GM12878 (cell line): ENCODE measurements around the gene TRPM3. TPM values are rescaled to one million over a fixed set of nuclear protein-coding genes. Genes with fewer than 3 reads are reported as not detected.

Source experiments
- ATAC-seq: fragments of 200-7000 bp; cut with Tn5 transposase; 3 replicates; pipeline ENCODE4 v1.9.1; 2020; ENCODE audit warnings: mild to moderate bottlenecking, moderate library complexity
- BruUV-seq: library from RNA; stranded (reverse); fragments of 400-500 nt; replicated peaks from 2 replicates; lab custom pipeline; 2021; lab: Mats Ljungman, UMichigan
- CTCF ChIA-PET: fragments of 300-600 bp; sonication (Branson Sonifier 250); formaldehyde crosslinking; extraction: SDS; loops from one replicate; lab custom pipeline; 2021; ENCODE audit warnings: inconsistent platforms; lab: Yijun Ruan, JAX
- POLR2A ChIA-PET: fragments of 350-600 bp; formaldehyde crosslinking; extraction: SDS; loops from one replicate; lab custom pipeline; 2021; ENCODE audit warnings: inconsistent platforms; lab: Charles Lee
- RAD21 ChIA-PET: fragments of 300-600 bp; sonication (Branson Sonifier 250); formaldehyde crosslinking; loops from one replicate; lab custom pipeline; 2023; ENCODE audit warnings: antibody characterized with exemption; ENCODE audit not compliant: unreplicated experiment; lab: Charles Lee
- SMC1A ChIA-PET: fragments of 300-600 bp; sonication (Branson Sonifier 250); formaldehyde crosslinking; loops from one replicate; lab custom pipeline; 2023; ENCODE audit not compliant: unreplicated experiment, uncharacterized antibody; lab: Charles Lee
- DNase-seq: peaks from one replicate; pipeline ENCODE4 v3.0.0-alpha.2; 2011; ENCODE audit warnings: low read depth, low spot score
- FAIRE-seq: peaks from 3 replicates; lab custom pipeline; 2011; peaks lifted over from hg19 to GRCh38; lab: Jason Lieb, UNC
- H2AFZ ChIP-seq: 2 replicates; pipeline ENCODE4 v1.6.0; 2011; ENCODE audit warnings: low read depth, low read length, control low read depth; ENCODE audit not compliant: control insufficient read depth
- H3K27ac ChIP-seq: 2 replicates; pipeline ENCODE4 v1.5.1; 2011; ENCODE audit warnings: control low read depth; ENCODE audit not compliant: control insufficient read depth, insufficient read depth
- H3K27me3 ChIP-seq, 2 experiments: replicated peaks in 1 of 2; 2 replicates each; pipeline versions ENCODE4 v1.6.0 to v1.6.1; 2011; ENCODE audit warnings: low read length in 1 of 2; ENCODE audit not compliant: control insufficient read depth in 2 of 2, insufficient read depth in 2 of 2
- H3K36me3 ChIP-seq, 2 experiments: 2 replicates each; pipeline ENCODE4 v1.5.1; 2011; ENCODE audit warnings: low read length in 1 of 2; ENCODE audit not compliant: control insufficient read depth in 2 of 2, insufficient read depth in 2 of 2
- H3K4me1 ChIP-seq: 2 replicates; pipeline ENCODE4 v1.6.1; 2011; ENCODE audit warnings: mild to moderate bottlenecking, low read length, moderate library complexity, mixed read lengths; ENCODE audit not compliant: control insufficient read depth, insufficient read depth
- H3K4me2 ChIP-seq: 2 replicates; pipeline ENCODE4 v1.6.0; 2011; ENCODE audit warnings: control low read depth; ENCODE audit not compliant: control insufficient read depth, insufficient read depth
- H3K4me3 ChIP-seq: fragments of 200-600 bp; sonication (generic); 2 replicates; pipeline ENCODE4 v1.5.1; 2016
- H3K79me2 ChIP-seq: 2 replicates; pipeline ENCODE4 v1.6.0; 2011; ENCODE audit warnings: low read length; ENCODE audit not compliant: control insufficient read depth, insufficient read depth
- H3K9ac ChIP-seq: 2 replicates; pipeline ENCODE4 v1.8.0; 2011; ENCODE audit warnings: low read length, control low read depth, mixed read lengths; ENCODE audit not compliant: control insufficient read depth, insufficient read depth
- H3K9me3 ChIP-seq: replicated peaks from 3 replicates; pipeline ENCODE4 v1.5.1; 2011; ENCODE audit warnings: mild to moderate bottlenecking, low read length; ENCODE audit not compliant: control insufficient read depth, insufficient read depth
- H4K20me1 ChIP-seq: 2 replicates; pipeline ENCODE4 v1.6.0; 2011; ENCODE audit not compliant: control insufficient read depth, insufficient read depth
- ATF7 ChIP-seq: fragments of 450-650 bp; IDR thresholded peaks from 2 replicates; pipeline ENCODE4 v1.6.1; 2016; ENCODE audit warnings: low read depth, mild to moderate bottlenecking
- BHLHE40 ChIP-seq, 2 experiments: fragments of 450-650 bp in 1 of 2; IDR thresholded peaks; 2 replicates each; pipeline ENCODE4 v1.6.1; 2011 to 2017; ENCODE audit warnings: low read depth in 2 of 2, borderline replicate concordance in 1 of 2, improper control_type of control experiment in 1 of 2, low read length in 1 of 2, mild to moderate bottlenecking in 1 of 2
- CBX5 ChIP-seq: sonication (generic); IDR thresholded peaks from 2 replicates; pipeline ENCODE4 v1.6.1; 2016; ENCODE audit warnings: low read depth, moderate library complexity, mild to moderate bottlenecking, inconsistent platforms
- CREB1 ChIP-seq: IDR thresholded peaks from 2 replicates; pipeline ENCODE4 v1.6.1; 2012; ENCODE audit warnings: low read depth, mild to moderate bottlenecking, inconsistent platforms
- FOS ChIP-seq: IDR thresholded peaks from 3 replicates; pipeline ENCODE4 v1.6.1; 2011; ENCODE audit warnings: borderline replicate concordance; ENCODE audit not compliant: insufficient read length; ENCODE audit errors: extremely low read depth
- HCFC1 ChIP-seq: fragments of 150-350 bp; IDR thresholded peaks from 2 replicates; pipeline ENCODE4 v1.6.1; 2014; ENCODE audit warnings: low read length
- HDAC6 ChIP-seq: fragments of 200-600 bp; sonication (generic); IDR thresholded peaks from one replicate; pipeline ENCODE4 v1.8.0; 2017; ENCODE audit warnings: antibody characterized with exemption; ENCODE audit not compliant: unreplicated experiment
- NBN ChIP-seq: fragments of 450-650 bp; IDR thresholded peaks from 2 replicates; pipeline ENCODE4 v1.6.1; 2016
- NFYA ChIP-seq: IDR thresholded peaks from 2 replicates; pipeline ENCODE4 v1.6.1; 2011; ENCODE audit warnings: low read depth, mild to moderate bottlenecking, low read length, improper control_type of control experiment, borderline replicate concordance
- PAX5 ChIP-seq: IDR thresholded peaks from 2 replicates; pipeline ENCODE4 v1.6.1; 2011; ENCODE audit warnings: low read depth, low read length, borderline replicate concordance
- RUNX3 ChIP-seq: IDR thresholded peaks from 2 replicates; pipeline ENCODE4 v1.6.1; 2012; ENCODE audit warnings: low read length, inconsistent platforms
- SMARCA5 ChIP-seq: fragments of 450-650 bp; IDR thresholded peaks from 2 replicates; pipeline ENCODE4 v1.6.1; 2017; ENCODE audit warnings: mild to moderate bottlenecking
- SREBF2 ChIP-seq: IDR thresholded peaks from 2 replicates; pipeline ENCODE4 v1.6.1; 2012; ENCODE audit warnings: mild to moderate bottlenecking, low read length
- SRF ChIP-seq, 2 experiments: IDR thresholded peaks; 2 replicates each; pipeline ENCODE4 v1.6.1; 2011; ENCODE audit warnings: low read depth in 2 of 2, low read length in 2 of 2, mild to moderate bottlenecking in 1 of 2, moderate library complexity in 1 of 2
- TCF3 ChIP-seq: IDR thresholded peaks from 2 replicates; pipeline ENCODE4 v1.6.1; 2012; ENCODE audit warnings: low read depth, mild to moderate bottlenecking, low read length, borderline replicate concordance; ENCODE audit not compliant: insufficient read depth
- USF1 ChIP-seq: IDR thresholded peaks from 2 replicates; pipeline ENCODE4 v1.6.1; 2011; ENCODE audit warnings: borderline replicate concordance, low read depth, mild to moderate bottlenecking, moderate library complexity, mixed read lengths, low read length; ENCODE audit not compliant: insufficient read depth; ENCODE audit errors: extremely low read length
- YBX1 ChIP-seq: fragments of 450-650 bp; IDR thresholded peaks from 2 replicates; pipeline ENCODE4 v1.6.1; 2016; ENCODE audit warnings: antibody characterized with exemption
- WGBS: methylation state at CpG from one replicate; pipeline ENCODE4 v1.1.6; 2016; ENCODE audit warnings: low lambda C conversion rate; ENCODE audit not compliant: insufficient replicate concordance, insufficient coverage; ENCODE audit errors: missing lambda C conversion rate; 5-methylcytosine and 5-hydroxymethylcytosine counted together
- in situ Hi-C: fragments of 300-500 bp; cut with MboI; formaldehyde crosslinking; loops from 9 replicates; pipeline ENCODE4 v1.14.3; 2018; ENCODE audit warnings: mixed read lengths
- intact Hi-C: fragments of 100-400 bp; cut with micrococcal nuclease; formaldehyde crosslinking; loops from one replicate; pipeline ENCODE4 v1.14.2; 2022; ENCODE audit not compliant: unreplicated experiment
- polyA plus RNA-seq, 11 experiments: library from polyadenylated mRNA; depleted of rRNA in 4 of 11; unstranded in 6 of 11; stranded (reverse) in 5 of 11; fragments of >200 nt; fragmentation: Nextera tagmentation in 4 of 11; fragmentation: Illumina TruSeq in 1 of 11; extraction: Ambion mirVana in 4 of 11; extraction: Trizol in 1 of 11; gene quantifications; 1 replicate in 1 of 11; 2 replicates in 10 of 11; pipeline versions ENCODE4 v1.2.1 to v1.2.3, GENCODE V29; 2011 to 2016; ENCODE audit warnings: inconsistent platforms in 2 of 11, missing spikeins in 2 of 11, low read depth in 1 of 11
- total RNA-seq, 4 experiments: library from RNA; depleted of rRNA in 3 of 4; stranded (reverse); fragments of >200 nt in 3 of 4; fragmentation: Illumina TruSeq in 1 of 4; extraction: Trizol in 1 of 4; gene quantifications; 2 replicates each; pipeline versions ENCODE4 v1.2.1 to v1.2.3, GENCODE V29; 2013 to 2021
- TF ChIP-seq, protein P1 (sequence below): fragments of 450-650 bp; IDR thresholded peaks from 2 replicates; pipeline ENCODE4 v1.6.1; 2017; ENCODE audit warnings: antibody characterized with exemption, mild to moderate bottlenecking, moderate library complexity
- TF ChIP-seq, protein P2 (sequence below): fragments of 450-650 bp; IDR thresholded peaks from 2 replicates; pipeline ENCODE4 v1.6.1; 2017; ENCODE audit warnings: mild to moderate bottlenecking

The TRPM3 gene
- total and polyA plus RNA-seq, 10 of the 15 experiments (the other 5 are each of a cell fraction or from before 2014, with no cell fraction given) = not detected

GRCh38 chr9:70940605-70941004, 180.8 kb downstream of the TRPM3 start:
- no TSS peak for BruUV-seq
- 19% methylated on average over 2 of the region's 2 CpGs for WGBS
- DNase-seq (no peak), ATAC-seq (no peak), FAIRE-seq (no peak)
- Histone ChIP-seq H3K27me3 (peaks cover 0 to 3% of the 10 kb centered on the region in 2 experiments; a peak in 1 of 4 replicates), H3K9ac (no peak overlapping the region), H3K36me3 (no peaks in the 10 kb centered on the region), H3K4me2 (no peak overlapping the region), H3K4me1 (no peaks in the 10 kb centered on the region), H4K20me1 (no peaks in the 10 kb centered on the region), H3K79me2 (no peaks in the 10 kb centered on the region), H3K27ac (no peak overlapping the region), H3K4me3 (no peak overlapping the region), H3K9me3 (no peaks in the 10 kb centered on the region), H2AFZ (no peak overlapping the region)
- POLR2A ChIA-PET = no interaction called here
- CTCF ChIA-PET = interaction anchor here (1.6 kb wide), 1 partner anchor 14 kb away, joined by 3 read pairs; no protein-coding TSS in a partner anchor
- intact Hi-C loops (no loop called here), in situ Hi-C loops (no loop called here)
- RAD21 ChIA-PET = no interaction called here
- SMC1A ChIA-PET = no interaction called here
- no peak for TF ChIP-seq HCFC1
- no peak for TF ChIP-seq SREBF2
- no peak for TF ChIP-seq RUNX3
- no peak for TF ChIP-seq PAX5
- no peak for TF ChIP-seq FOS
- TF ChIP-seq NFYA = no peak
- no peak for TF ChIP-seq CREB1
- no peak for TF ChIP-seq CBX5
- no peak for TF ChIP-seq SRF (IDR thresholded peaks at IDR 0.05; ENCODE audit: low read depth in 2 of 2, low read length in 2 of 2)
- no peak for TF ChIP-seq BHLHE40 (IDR thresholded peaks at IDR 0.05; ENCODE audit: borderline replicate concordance in 1 of 2, low read depth in 2 of 2, low read length in 1 of 2)
- no peak for TF ChIP-seq YBX1
- TF ChIP-seq, protein P1, sequence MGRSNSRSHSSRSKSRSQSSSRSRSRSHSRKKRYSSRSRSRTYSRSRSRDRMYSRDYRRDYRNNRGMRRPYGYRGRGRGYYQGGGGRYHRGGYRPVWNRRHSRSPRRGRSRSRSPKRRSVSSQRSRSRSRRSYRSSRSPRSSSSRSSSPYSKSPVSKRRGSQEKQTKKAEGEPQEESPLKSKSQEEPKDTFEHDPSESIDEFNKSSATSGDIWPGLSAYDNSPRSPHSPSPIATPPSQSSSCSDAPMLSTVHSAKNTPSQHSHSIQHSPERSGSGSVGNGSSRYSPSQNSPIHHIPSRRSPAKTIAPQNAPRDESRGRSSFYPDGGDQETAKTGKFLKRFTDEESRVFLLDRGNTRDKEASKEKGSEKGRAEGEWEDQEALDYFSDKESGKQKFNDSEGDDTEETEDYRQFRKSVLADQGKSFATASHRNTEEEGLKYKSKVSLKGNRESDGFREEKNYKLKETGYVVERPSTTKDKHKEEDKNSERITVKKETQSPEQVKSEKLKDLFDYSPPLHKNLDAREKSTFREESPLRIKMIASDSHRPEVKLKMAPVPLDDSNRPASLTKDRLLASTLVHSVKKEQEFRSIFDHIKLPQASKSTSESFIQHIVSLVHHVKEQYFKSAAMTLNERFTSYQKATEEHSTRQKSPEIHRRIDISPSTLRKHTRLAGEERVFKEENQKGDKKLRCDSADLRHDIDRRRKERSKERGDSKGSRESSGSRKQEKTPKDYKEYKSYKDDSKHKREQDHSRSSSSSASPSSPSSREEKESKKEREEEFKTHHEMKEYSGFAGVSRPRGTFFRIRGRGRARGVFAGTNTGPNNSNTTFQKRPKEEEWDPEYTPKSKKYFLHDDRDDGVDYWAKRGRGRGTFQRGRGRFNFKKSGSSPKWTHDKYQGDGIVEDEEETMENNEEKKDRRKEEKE = no peak
- TF ChIP-seq HDAC6 = no peak
- TF ChIP-seq ATF7 = no peak
- no peak for TF ChIP-seq SMARCA5
- no peak for TF ChIP-seq TCF3
- TF ChIP-seq, protein P2, sequence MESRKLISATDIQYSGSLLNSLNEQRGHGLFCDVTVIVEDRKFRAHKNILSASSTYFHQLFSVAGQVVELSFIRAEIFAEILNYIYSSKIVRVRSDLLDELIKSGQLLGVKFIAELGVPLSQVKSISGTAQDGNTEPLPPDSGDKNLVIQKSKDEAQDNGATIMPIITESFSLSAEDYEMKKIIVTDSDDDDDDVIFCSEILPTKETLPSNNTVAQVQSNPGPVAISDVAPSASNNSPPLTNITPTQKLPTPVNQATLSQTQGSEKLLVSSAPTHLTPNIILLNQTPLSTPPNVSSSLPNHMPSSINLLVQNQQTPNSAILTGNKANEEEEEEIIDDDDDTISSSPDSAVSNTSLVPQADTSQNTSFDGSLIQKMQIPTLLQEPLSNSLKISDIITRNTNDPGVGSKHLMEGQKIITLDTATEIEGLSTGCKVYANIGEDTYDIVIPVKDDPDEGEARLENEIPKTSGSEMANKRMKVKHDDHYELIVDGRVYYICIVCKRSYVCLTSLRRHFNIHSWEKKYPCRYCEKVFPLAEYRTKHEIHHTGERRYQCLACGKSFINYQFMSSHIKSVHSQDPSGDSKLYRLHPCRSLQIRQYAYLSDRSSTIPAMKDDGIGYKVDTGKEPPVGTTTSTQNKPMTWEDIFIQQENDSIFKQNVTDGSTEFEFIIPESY = no peak
- TF ChIP-seq USF1 = no peak
- TF ChIP-seq NBN = no peak
